ENCODE data around the gene TXNRD1.

The TXNRD1 gene

DNA sequence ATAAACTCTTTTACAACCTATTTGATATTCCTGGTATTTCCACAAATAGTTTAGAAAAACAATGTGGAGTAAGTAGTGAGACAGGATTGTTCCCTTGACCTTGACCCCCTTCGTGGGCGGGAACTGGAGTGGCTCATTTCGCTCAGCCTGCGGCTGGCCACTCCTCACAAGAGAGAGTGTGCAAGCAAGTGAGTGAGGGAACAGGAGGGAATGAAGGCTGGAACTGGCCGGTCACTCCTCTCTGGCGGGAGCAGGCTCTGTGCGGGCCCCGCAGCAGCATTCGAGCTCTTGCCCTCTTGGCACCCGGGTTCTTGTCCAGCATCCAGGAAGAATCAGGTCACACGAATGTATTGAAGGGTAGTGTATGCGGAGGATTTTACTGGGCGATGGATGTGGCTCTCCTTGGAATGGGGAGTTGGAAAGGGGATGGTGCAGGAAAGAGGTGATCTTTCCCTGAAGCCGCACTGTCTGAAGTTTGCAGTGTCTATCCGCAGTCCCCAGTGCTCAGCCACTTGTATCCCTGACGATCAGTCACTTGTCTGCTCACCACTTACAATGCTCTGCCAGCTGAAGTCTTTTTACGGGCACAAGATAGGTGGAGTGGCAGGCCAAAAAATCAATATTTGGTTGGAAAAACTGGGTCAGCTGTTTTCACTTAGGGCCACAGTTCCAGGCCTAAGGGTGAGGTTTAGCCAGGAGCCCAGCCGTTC is 28.0 kb upstream of the TXNRD1 start:
- peaks cover 5 to 10% of the 10 kb centered on the region in 2 donors for H3K9me3 ChIP-seq (replicated peaks in 1 of 2; ENCODE audit: control insufficient read depth in 2 of 2, insufficient read depth in 1 of 2, low read depth in 1 of 2, low read length in 2 of 2)
- H3K4me1 ChIP-seq (ENCODE audit: control insufficient read depth in 2 of 2, insufficient read depth in 1 of 2, low read depth in 1 of 2, low read length in 2 of 2), result no peaks in the 10 kb centered on the region
- H3K79me1 ChIP-seq (ENCODE audit: low read depth, low read length), result no peaks in the 10 kb centered on the region
- H3K9ac ChIP-seq (ENCODE audit: low read depth, low read length, poor library complexity), result no peak overlapping the region
- H4K8ac ChIP-seq (ENCODE audit: low read depth, low read length), result no peak overlapping the region
- no CpG with 5 or more reads among the region's 18 CpGs for WGBS, 2 donors (ENCODE audit: extremely low coverage in 2 of 2, insufficient read length in 2 of 2, insufficient replicate concordance in 1 of 2)
- no peak overlapping the region for H4K91ac ChIP-seq (ENCODE audit: low read depth, low read length, poor library complexity)
- DNase-seq (ENCODE audit: low spot score), result no peak
- no peak overlapping the region for H2BK5ac ChIP-seq (ENCODE audit: low read length)
- no peak overlapping the region for H2BK15ac ChIP-seq (ENCODE audit: low read length)
- H3K14ac ChIP-seq (ENCODE audit: low read length), result no peak overlapping the region
- no peak overlapping the region for H3K23ac ChIP-seq (ENCODE audit: low read depth, low read length, poor library complexity)
- no peak overlapping the region for H3K4me2 ChIP-seq (ENCODE audit: insufficient read depth, low read length, poor library complexity, severe bottlenecking)
- H3K4ac ChIP-seq (ENCODE audit: low read length), result no peak overlapping the region
- H3K27me3 ChIP-seq (ENCODE audit: control insufficient read depth in 3 of 3, insufficient read depth in 3 of 3, low read depth in 1 of 3, low read length in 3 of 3), result no peaks in the 10 kb centered on the region
- no peak overlapping the region for H2AFZ ChIP-seq (ENCODE audit: low read length)
- no peak overlapping the region for H3K18ac ChIP-seq (ENCODE audit: low read length)
- H2BK12ac ChIP-seq (ENCODE audit: low read length), result no peak overlapping the region
- H2BK120ac ChIP-seq (ENCODE audit: low read depth, low read length), result no peak overlapping the region
- H3K36me3 ChIP-seq (replicated peaks in 1 of 2; ENCODE audit: control insufficient read depth in 2 of 2, insufficient read depth in 2 of 2, low read length in 2 of 2), result no peaks in the 10 kb centered on the region
- no peak overlapping the region for H2AK5ac ChIP-seq (ENCODE audit: low read depth, low read length)
- H3K4me3 ChIP-seq (ENCODE audit: low read length in 2 of 2), result no peak overlapping the region
- no peak overlapping the region for H3K27ac ChIP-seq (replicated peaks; ENCODE audit: low read length)

DNA sequence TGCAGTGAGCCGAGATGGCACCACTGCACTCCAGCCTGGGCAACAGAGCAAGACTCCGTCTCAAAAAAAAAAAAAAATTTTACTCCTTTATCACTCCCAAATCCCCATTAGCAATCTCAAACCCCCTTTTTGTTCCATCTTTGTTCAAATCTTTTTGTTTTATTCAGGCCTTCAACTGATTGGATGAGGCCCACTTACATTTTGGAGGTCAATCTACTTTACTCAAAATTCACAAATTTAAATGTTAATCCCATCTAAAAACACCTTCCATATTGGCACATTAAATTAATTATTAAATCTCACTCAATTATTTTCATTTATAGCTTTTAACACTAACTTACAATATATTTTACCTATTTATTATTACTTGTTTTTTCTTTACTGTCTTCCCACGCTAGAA is 27.0 kb upstream of the TXNRD1 start:
- no peak overlapping the region for H2BK12ac ChIP-seq (ENCODE audit: low read length)
- H2BK5ac ChIP-seq (ENCODE audit: low read length), result no peak overlapping the region
- no peak for DNase-seq (ENCODE audit: low spot score)
- no peak overlapping the region for H3K4me2 ChIP-seq (ENCODE audit: insufficient read depth, low read length, poor library complexity, severe bottlenecking)
- H2AK5ac ChIP-seq (ENCODE audit: low read depth, low read length), result no peak overlapping the region
- H3K18ac ChIP-seq (ENCODE audit: low read length), result no peak overlapping the region
- WGBS, 2 donors (ENCODE audit: extremely low coverage in 2 of 2, insufficient read length in 2 of 2, insufficient replicate concordance in 1 of 2), result 100% methylated on average over 1 of the region's 3 CpGs; no CpG with 5 or more reads in 1 of the 2 donors
- no peaks in the 10 kb centered on the region for H3K27me3 ChIP-seq (ENCODE audit: control insufficient read depth in 3 of 3, insufficient read depth in 3 of 3, low read depth in 1 of 3, low read length in 3 of 3)
- no peak overlapping the region for H4K8ac ChIP-seq (ENCODE audit: low read depth, low read length)
- H2BK120ac ChIP-seq (ENCODE audit: low read depth, low read length), result no peak overlapping the region
- peaks cover 5 to 7% of the 10 kb centered on the region in 2 donors for H3K9me3 ChIP-seq (replicated peaks in 1 of 2; ENCODE audit: control insufficient read depth in 2 of 2, insufficient read depth in 1 of 2, low read depth in 1 of 2, low read length in 2 of 2)
- H2BK15ac ChIP-seq (ENCODE audit: low read length), result no peak overlapping the region
- H3K4ac ChIP-seq (ENCODE audit: low read length), result no peak overlapping the region
- no peak overlapping the region for H3K23ac ChIP-seq (ENCODE audit: low read depth, low read length, poor library complexity)
- H2AFZ ChIP-seq (ENCODE audit: low read length), result no peak overlapping the region
- H3K14ac ChIP-seq (ENCODE audit: low read length), result no peak overlapping the region
- no peaks in the 10 kb centered on the region for H3K79me1 ChIP-seq (ENCODE audit: low read depth, low read length)
- H3K4me3 ChIP-seq (ENCODE audit: low read length in 2 of 2), result no peak overlapping the region
- H4K91ac ChIP-seq (ENCODE audit: low read depth, low read length, poor library complexity), result no peak overlapping the region
- H3K27ac ChIP-seq (replicated peaks; ENCODE audit: low read length), result no peak overlapping the region
- H3K36me3 ChIP-seq (replicated peaks in 1 of 2; ENCODE audit: control insufficient read depth in 2 of 2, insufficient read depth in 2 of 2, low read length in 2 of 2), result no peaks in the 10 kb centered on the region
- no peak overlapping the region for H3K9ac ChIP-seq (ENCODE audit: low read depth, low read length, poor library complexity)
- H3K4me1 ChIP-seq (ENCODE audit: control insufficient read depth in 2 of 2, insufficient read depth in 1 of 2, low read depth in 1 of 2, low read length in 2 of 2), result no peaks in the 10 kb centered on the region

DNA sequence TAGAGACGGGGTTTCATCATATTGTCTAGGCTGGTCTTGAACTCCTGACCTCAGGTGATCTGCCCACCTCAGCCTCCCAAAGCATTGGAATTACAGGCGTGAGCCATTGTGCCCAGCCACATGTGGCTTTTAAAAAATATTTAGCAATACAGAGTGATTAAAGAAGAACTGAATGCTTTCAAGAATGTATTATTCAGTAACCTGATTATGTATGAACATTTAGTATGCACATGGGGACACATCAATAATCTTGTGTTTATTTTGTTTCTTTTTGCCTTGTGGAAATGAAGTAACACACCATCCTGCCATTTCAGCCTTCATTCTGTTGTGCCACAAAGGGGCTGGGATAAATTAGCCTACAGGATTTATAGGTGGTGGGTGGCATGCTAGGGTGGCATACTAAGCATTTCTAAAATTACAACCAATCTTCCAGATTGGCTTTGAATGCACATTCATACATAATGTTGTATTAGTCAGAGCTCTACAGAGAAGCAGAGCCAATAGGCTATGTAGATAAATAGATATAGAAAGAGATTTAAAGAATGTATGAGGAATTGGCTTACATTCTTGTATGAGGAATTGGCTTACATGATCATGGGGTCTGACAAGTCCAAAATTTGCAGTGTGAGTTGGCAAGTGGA is 25.5 kb upstream of the TXNRD1 start:
- Histone ChIP-seq H2BK15ac (ENCODE audit: low read length) (no peak overlapping the region), H3K9ac (ENCODE audit: low read depth, low read length, poor library complexity) (no peak overlapping the region), H3K9me3 (replicated peaks in 1 of 2; ENCODE audit: control insufficient read depth in 2 of 2, insufficient read depth in 1 of 2, low read depth in 1 of 2, low read length in 2 of 2) (peaks cover 0 to 3% of the 10 kb centered on the region in 2 donors), H3K4ac (ENCODE audit: low read length) (no peak overlapping the region), H3K27me3 (ENCODE audit: control insufficient read depth in 3 of 3, insufficient read depth in 3 of 3, low read depth in 1 of 3, low read length in 3 of 3) (no peaks in the 10 kb centered on the region), H2BK12ac (ENCODE audit: low read length) (no peak overlapping the region), H3K23ac (ENCODE audit: low read depth, low read length, poor library complexity) (no peak overlapping the region), H2AFZ (ENCODE audit: low read length) (no peak overlapping the region), H3K4me3 (ENCODE audit: low read length in 2 of 2) (no peak overlapping the region), H3K36me3 (replicated peaks in 1 of 2; ENCODE audit: control insufficient read depth in 2 of 2, insufficient read depth in 2 of 2, low read length in 2 of 2) (no peaks in the 10 kb centered on the region), H3K27ac (replicated peaks; ENCODE audit: low read length) (no peak overlapping the region), H3K18ac (ENCODE audit: low read length) (no peak overlapping the region), H3K79me1 (ENCODE audit: low read depth, low read length) (no peaks in the 10 kb centered on the region), H2BK120ac (ENCODE audit: low read depth, low read length) (no peak overlapping the region), H3K4me2 (ENCODE audit: insufficient read depth, low read length, poor library complexity, severe bottlenecking) (no peak overlapping the region), H2AK5ac (ENCODE audit: low read depth, low read length) (no peak overlapping the region), H3K4me1 (ENCODE audit: control insufficient read depth in 2 of 2, insufficient read depth in 1 of 2, low read depth in 1 of 2, low read length in 2 of 2) (no peaks in the 10 kb centered on the region), H3K14ac (ENCODE audit: low read length) (no peak overlapping the region), H4K8ac (ENCODE audit: low read depth, low read length) (no peak overlapping the region), H2BK5ac (ENCODE audit: low read length) (no peak overlapping the region), H4K91ac (ENCODE audit: low read depth, low read length, poor library complexity) (no peak overlapping the region)
- WGBS, 2 donors (ENCODE audit: extremely low coverage in 2 of 2, insufficient read length in 2 of 2, insufficient replicate concordance in 1 of 2), result no CpG with 5 or more reads among the region's 2 CpGs
- no peak for DNase-seq (ENCODE audit: low spot score)

DNA sequence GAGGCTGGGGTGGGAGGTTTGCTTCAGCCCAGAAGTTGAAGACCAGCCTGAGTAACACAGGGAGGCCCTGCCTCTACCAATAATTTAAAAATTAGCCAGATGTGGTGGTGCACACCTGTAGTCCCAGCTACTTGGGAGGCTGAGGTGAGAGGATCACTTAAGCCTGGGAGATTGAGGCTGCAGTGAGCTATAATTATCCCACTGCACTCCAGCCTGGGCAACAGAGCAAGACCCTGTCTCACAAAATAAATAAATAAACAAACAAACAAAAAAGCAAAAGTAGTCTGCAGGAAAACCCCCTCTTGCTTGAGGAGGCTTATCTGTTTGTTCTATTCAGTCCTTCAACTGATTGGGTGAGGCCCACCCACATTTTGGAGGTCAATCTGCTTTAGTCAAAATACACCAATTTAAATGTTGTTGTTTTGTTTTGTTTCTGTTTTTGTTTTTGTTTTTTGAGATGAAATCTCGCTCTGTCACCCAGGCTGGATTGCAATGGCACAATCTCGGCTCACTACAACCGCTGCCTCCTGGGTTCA is 24.9 kb upstream of the TXNRD1 start:
- Histone ChIP-seq H3K36me3 (replicated peaks in 1 of 2; ENCODE audit: control insufficient read depth in 2 of 2, insufficient read depth in 2 of 2, low read length in 2 of 2) (no peaks in the 10 kb centered on the region), H3K23ac (ENCODE audit: low read depth, low read length, poor library complexity) (no peak overlapping the region), H3K18ac (ENCODE audit: low read length) (no peak overlapping the region), H3K9ac (ENCODE audit: low read depth, low read length, poor library complexity) (no peak overlapping the region), H2AK5ac (ENCODE audit: low read depth, low read length) (no peak overlapping the region), H3K4me2 (ENCODE audit: insufficient read depth, low read length, poor library complexity, severe bottlenecking) (no peak overlapping the region), H2BK5ac (ENCODE audit: low read length) (no peak overlapping the region), H3K4me3 (ENCODE audit: low read length in 2 of 2) (no peak overlapping the region), H4K91ac (ENCODE audit: low read depth, low read length, poor library complexity) (no peak overlapping the region), H2BK15ac (ENCODE audit: low read length) (no peak overlapping the region), H3K27me3 (ENCODE audit: control insufficient read depth in 3 of 3, insufficient read depth in 3 of 3, low read depth in 1 of 3, low read length in 3 of 3) (no peaks in the 10 kb centered on the region), H2AFZ (ENCODE audit: low read length) (no peak overlapping the region), H3K4ac (ENCODE audit: low read length) (no peak overlapping the region), H3K27ac (replicated peaks; ENCODE audit: low read length) (no peak overlapping the region), H3K9me3 (replicated peaks in 1 of 2; ENCODE audit: control insufficient read depth in 2 of 2, insufficient read depth in 1 of 2, low read depth in 1 of 2, low read length in 2 of 2) (peaks cover 0 to 3% of the 10 kb centered on the region in 2 donors), H4K8ac (ENCODE audit: low read depth, low read length) (no peak overlapping the region), H3K79me1 (ENCODE audit: low read depth, low read length) (no peaks in the 10 kb centered on the region), H2BK120ac (ENCODE audit: low read depth, low read length) (no peak overlapping the region), H2BK12ac (ENCODE audit: low read length) (no peak overlapping the region), H3K14ac (ENCODE audit: low read length) (no peak overlapping the region), H3K4me1 (ENCODE audit: control insufficient read depth in 2 of 2, insufficient read depth in 1 of 2, low read depth in 1 of 2, low read length in 2 of 2) (no peaks in the 10 kb centered on the region)
- DNase-seq (ENCODE audit: low spot score), result no peak
- WGBS, 2 donors (ENCODE audit: extremely low coverage in 2 of 2, insufficient read length in 2 of 2, insufficient replicate concordance in 1 of 2), result no CpG with 5 or more reads among the region's 3 CpGs

Measured in neuronal stem cell (in vitro differentiated cells).